HepG2 (cell line): Measurements from ENCODE around the gene STH. TPM values are rescaled to one million over a fixed set of nuclear protein-coding genes. Genes with fewer than 3 reads are reported as not detected.

Source experiments
- ATAC-seq: fragments of 200-7000 bp; cut with Tn5 transposase; 3 replicates; pipeline ENCODE4 v1.9.1; 2020; ENCODE audit warnings: mild to moderate bottlenecking, moderate library complexity
- BruUV-seq: library from RNA; stranded (reverse); fragments of 400-500 nt; replicated peaks from 2 replicates; lab custom pipeline; 2021; lab: Mats Ljungman, UMichigan
- CTCF ChIA-PET: fragments of 300-600 bp; formaldehyde crosslinking; extraction: SDS; loops from one replicate; lab custom pipeline; 2021; ENCODE audit warnings: low total read pairs, inconsistent platforms, low intra/inter-chr PET ratio; lab: Yijun Ruan, JAX
- POLR2A ChIA-PET: fragments of 350-600 bp; sonication (Branson Sonifier 250); formaldehyde crosslinking; loops from one replicate; lab custom pipeline; 2020; ENCODE audit warnings: antibody characterized with exemption, inconsistent platforms; lab: Yijun Ruan, JAX
- DNase-seq: peaks from one replicate; pipeline ENCODE4 v3.0.0-alpha.2; 2015; ENCODE audit warnings: low spot score
- FAIRE-seq: peaks from 3 replicates; lab custom pipeline; 2011; peaks lifted over from hg19 to GRCh38; lab: Jason Lieb, UNC
- H2AFZ ChIP-seq: one replicate; pipeline ENCODE4 v1.6.1; 2011; ENCODE audit warnings: low read length, inconsistent platforms
- H3K27ac ChIP-seq: fragments of 300-600 bp; 3 replicates; pipeline ENCODE4 v1.8.0; 2011; ENCODE audit warnings: mixed run types, mild to moderate bottlenecking, mixed read lengths, low read length, inconsistent platforms; ENCODE audit not compliant: insufficient read depth; ENCODE audit errors: extremely low read length
- H3K27me3 ChIP-seq, 2 experiments: fragments of 200-600 bp in 1 of 2; 2 replicates in 1 of 2; 3 replicates in 1 of 2; pipeline versions ENCODE4 v1.6.0 to v1.8.0; 2011; ENCODE audit warnings: low read length in 2 of 2, mild to moderate bottlenecking in 2 of 2, moderate library complexity in 2 of 2, inconsistent platforms in 1 of 2; ENCODE audit not compliant: insufficient read depth in 2 of 2, control insufficient read depth in 1 of 2
- H3K36me3 ChIP-seq, 2 experiments: fragments of 200-600 bp in 1 of 2; replicated peaks in 1 of 2; 2 replicates in 1 of 2; 3 replicates in 1 of 2; pipeline versions ENCODE4 v1.5.1 to v1.8.0; 2011; ENCODE audit warnings: low read length in 2 of 2, inconsistent platforms in 1 of 2; ENCODE audit not compliant: insufficient read depth in 2 of 2, control insufficient read depth in 1 of 2
- H3K4me1 ChIP-seq: 2 replicates; pipeline ENCODE4 v1.5.1; 2012; ENCODE audit warnings: low read length, inconsistent platforms; ENCODE audit not compliant: insufficient read depth
- H3K4me2 ChIP-seq: 2 replicates; pipeline ENCODE4 v1.6.0; 2011; ENCODE audit warnings: low read depth, low read length, inconsistent platforms
- H3K4me3 ChIP-seq, 3 experiments: fragments of 200-600 bp in 1 of 3; sonication (generic), shearing (Covaris generic) in 1 of 3; replicated peaks in 1 of 3; 2 replicates each; pipeline ENCODE4 v1.5.1; 2011 to 2016; ENCODE audit warnings: low read length in 3 of 3, inconsistent platforms in 2 of 3, low read depth in 2 of 3, mild to moderate bottlenecking in 2 of 3, control low read depth in 1 of 3, mixed read lengths in 1 of 3; ENCODE audit not compliant: insufficient read depth in 1 of 3
- H3K79me2 ChIP-seq: one replicate; pipeline ENCODE4 v1.6.1; 2011; ENCODE audit warnings: low read length, inconsistent platforms; ENCODE audit not compliant: insufficient read depth
- H3K9ac ChIP-seq: 2 replicates; pipeline ENCODE4 v1.6.0; 2011; ENCODE audit warnings: mild to moderate bottlenecking, low read depth, low read length, inconsistent platforms; ENCODE audit not compliant: insufficient read depth
- H3K9me3 ChIP-seq: 2 replicates; pipeline ENCODE4 v1.5.1; 2012; ENCODE audit warnings: mild to moderate bottlenecking, low read length
- H4K20me1 ChIP-seq: 2 replicates; pipeline ENCODE4 v1.6.0; 2011; ENCODE audit warnings: inconsistent platforms, mild to moderate bottlenecking, low read length, moderate library complexity; ENCODE audit not compliant: insufficient read depth
- NBN ChIP-seq: fragments of 450-650 bp; conservative IDR thresholded peaks from 2 replicates; pipeline ENCODE4 v1.6.1; 2017
- POLR2G ChIP-seq: fragments of 200-400 bp; formaldehyde crosslinking; IDR thresholded peaks from 2 replicates; pipeline ENCODE4 v1.6.1; 2018; ENCODE audit warnings: mild to moderate bottlenecking, low read depth, low read length, moderate library complexity
- REXO4 ChIP-seq: sonication (generic); formaldehyde crosslinking; IDR thresholded peaks from 2 replicates; pipeline ENCODE4 v1.8.0; 2022; ENCODE audit warnings: missing genetic modification reagents, mild to moderate bottlenecking, borderline replicate concordance
- TOPORS ChIP-seq: sonication (generic); formaldehyde crosslinking; IDR thresholded peaks from 2 replicates; pipeline ENCODE4 v1.8.0; 2023; ENCODE audit warnings: mild to moderate bottlenecking, missing genetic modification reagents
- YY1 ChIP-seq: IDR thresholded peaks from 2 replicates; pipeline ENCODE4 v1.6.1; 2011; ENCODE audit warnings: low read length, low read depth, moderate library complexity, mild to moderate bottlenecking; ENCODE audit not compliant: insufficient read depth, insufficient replicate concordance
- ZFP37 ChIP-seq: sonication (generic); formaldehyde crosslinking; IDR thresholded peaks from 2 replicates; pipeline ENCODE4 v1.4.0; 2020; ENCODE audit warnings: missing genetic modification reagents, borderline replicate concordance
- ZNF441 ChIP-seq: sonication (generic); formaldehyde crosslinking; IDR thresholded peaks from 2 replicates; pipeline ENCODE4 v1.7.0; 2021; ENCODE audit warnings: missing genetic modification reagents, borderline replicate concordance
- ZNF75D ChIP-seq: sonication (generic); formaldehyde crosslinking; IDR thresholded peaks from 2 replicates; pipeline ENCODE4 v1.8.1; 2023; ENCODE audit warnings: missing genetic modification reagents, mild to moderate bottlenecking, borderline replicate concordance
- ZNF878 ChIP-seq: sonication (generic); formaldehyde crosslinking; IDR thresholded peaks from 2 replicates; pipeline ENCODE4 v1.8.1; 2023; ENCODE audit warnings: mild to moderate bottlenecking, missing genetic modification reagents, moderate library complexity
- WGBS: methylation state at CpG from one replicate; pipeline ENCODE4 v1.1.6; 2017; ENCODE audit warnings: low lambda C conversion rate; 5-methylcytosine and 5-hydroxymethylcytosine counted together
- in situ Hi-C: cut with HindIII; loops from 2 replicates; pipeline ENCODE4 v1.10.0; 2017; ENCODE audit warnings: low pct_unique_long_range_greater_than_20kb; ENCODE audit not compliant: extremely low pct_ligation_motif_present
- intact Hi-C: fragments of 100-400 bp; cut with micrococcal nuclease; formaldehyde crosslinking; loops from one replicate; pipeline ENCODE4 v1.10.0; 2022; ENCODE audit not compliant: unreplicated experiment
- polyA plus RNA-seq, 8 experiments: library from polyadenylated mRNA; depleted of rRNA in 3 of 8; stranded (reverse) in 7 of 8; unstranded in 1 of 8; fragments of >200 nt; fragmentation: Illumina TruSeq in 4 of 8; extraction: Trizol in 4 of 8; gene quantifications; 2 replicates each; pipeline versions ENCODE4 v1.2.1 to v1.2.3, GENCODE V29; 2011 to 2016; ENCODE audit warnings: low read depth in 4 of 8, missing spikeins in 1 of 8, mixed read lengths in 1 of 8; ENCODE audit not compliant: insufficient read depth in 1 of 8
- total RNA-seq, 5 experiments: library from RNA; depleted of rRNA; stranded (reverse); fragments of >200 nt; fragmentation: Illumina TruSeq; extraction: Trizol; gene quantifications; 2 replicates each; pipeline ENCODE4 v1.2.3, GENCODE V29; 2016; ENCODE audit warnings: low read depth in 1 of 5
- TF ChIP-seq, protein P1 (sequence below): sonication (generic); formaldehyde crosslinking; IDR thresholded peaks from 2 replicates; pipeline ENCODE4 v1.4.0; 2020; ENCODE audit warnings: low read depth, mild to moderate bottlenecking, missing genetic modification reagents
- TF ChIP-seq, protein P2 (sequence below): sonication (generic); formaldehyde crosslinking; IDR thresholded peaks from 2 replicates; pipeline ENCODE4 v1.4.0; 2020; ENCODE audit warnings: mild to moderate bottlenecking, missing genetic modification reagents
- TF ChIP-seq, protein P3 (sequence below): sonication (generic); formaldehyde crosslinking; IDR thresholded peaks from 2 replicates; pipeline ENCODE4 v1.5.1; 2020; ENCODE audit warnings: mild to moderate bottlenecking, missing genetic modification reagents, moderate library complexity

The STH gene
- total and polyA plus RNA-seq, 2 of the 13 experiments (the other 11 are each of a cell fraction or from before 2014, with no cell fraction given): not detected

GRCh38 chr17:46008591-46008990, 9.5 kb downstream of the STH start:
- Histone ChIP-seq H3K36me3 (no peaks in the 10 kb centered on the region), H3K79me2 (no peaks in the 10 kb centered on the region), H3K9me3 (no peaks in the 10 kb centered on the region), H4K20me1 (no peaks in the 10 kb centered on the region), H3K4me3 (no peak overlapping the region), H3K4me1 (peaks cover 59% of the 10 kb centered on the region), H2AFZ (no peak overlapping the region), H3K27me3 (no peaks in the 10 kb centered on the region; a peak in 2 of 5 replicates), H3K4me2 (no peak overlapping the region), H3K27ac (no peak overlapping the region), H3K9ac (no peak overlapping the region)
- TF ChIP-seq YY1 (no peak), ZFP37 (CRISPR knock-in tag) (no peak), NBN (no peak), ZNF878 (CRISPR knock-in tag) (no peak), ZNF441 (no peak), POLR2G (no peak), ZNF75D (no peak), REXO4 (CRISPR knock-in tag) (no peak), TOPORS (CRISPR knock-in tag) (no peak)
- TF ChIP-seq, protein P1, sequence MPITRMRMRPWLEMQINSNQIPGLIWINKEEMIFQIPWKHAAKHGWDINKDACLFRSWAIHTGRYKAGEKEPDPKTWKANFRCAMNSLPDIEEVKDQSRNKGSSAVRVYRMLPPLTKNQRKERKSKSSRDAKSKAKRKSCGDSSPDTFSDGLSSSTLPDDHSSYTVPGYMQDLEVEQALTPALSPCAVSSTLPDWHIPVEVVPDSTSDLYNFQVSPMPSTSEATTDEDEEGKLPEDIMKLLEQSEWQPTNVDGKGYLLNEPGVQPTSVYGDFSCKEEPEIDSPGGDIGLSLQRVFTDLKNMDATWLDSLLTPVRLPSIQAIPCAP (CRISPR knock-in tag): no peak
- TF ChIP-seq, protein P2, sequence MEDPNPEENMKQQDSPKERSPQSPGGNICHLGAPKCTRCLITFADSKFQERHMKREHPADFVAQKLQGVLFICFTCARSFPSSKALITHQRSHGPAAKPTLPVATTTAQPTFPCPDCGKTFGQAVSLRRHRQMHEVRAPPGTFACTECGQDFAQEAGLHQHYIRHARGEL (CRISPR knock-in tag): no peak
- TF ChIP-seq, protein P3, sequence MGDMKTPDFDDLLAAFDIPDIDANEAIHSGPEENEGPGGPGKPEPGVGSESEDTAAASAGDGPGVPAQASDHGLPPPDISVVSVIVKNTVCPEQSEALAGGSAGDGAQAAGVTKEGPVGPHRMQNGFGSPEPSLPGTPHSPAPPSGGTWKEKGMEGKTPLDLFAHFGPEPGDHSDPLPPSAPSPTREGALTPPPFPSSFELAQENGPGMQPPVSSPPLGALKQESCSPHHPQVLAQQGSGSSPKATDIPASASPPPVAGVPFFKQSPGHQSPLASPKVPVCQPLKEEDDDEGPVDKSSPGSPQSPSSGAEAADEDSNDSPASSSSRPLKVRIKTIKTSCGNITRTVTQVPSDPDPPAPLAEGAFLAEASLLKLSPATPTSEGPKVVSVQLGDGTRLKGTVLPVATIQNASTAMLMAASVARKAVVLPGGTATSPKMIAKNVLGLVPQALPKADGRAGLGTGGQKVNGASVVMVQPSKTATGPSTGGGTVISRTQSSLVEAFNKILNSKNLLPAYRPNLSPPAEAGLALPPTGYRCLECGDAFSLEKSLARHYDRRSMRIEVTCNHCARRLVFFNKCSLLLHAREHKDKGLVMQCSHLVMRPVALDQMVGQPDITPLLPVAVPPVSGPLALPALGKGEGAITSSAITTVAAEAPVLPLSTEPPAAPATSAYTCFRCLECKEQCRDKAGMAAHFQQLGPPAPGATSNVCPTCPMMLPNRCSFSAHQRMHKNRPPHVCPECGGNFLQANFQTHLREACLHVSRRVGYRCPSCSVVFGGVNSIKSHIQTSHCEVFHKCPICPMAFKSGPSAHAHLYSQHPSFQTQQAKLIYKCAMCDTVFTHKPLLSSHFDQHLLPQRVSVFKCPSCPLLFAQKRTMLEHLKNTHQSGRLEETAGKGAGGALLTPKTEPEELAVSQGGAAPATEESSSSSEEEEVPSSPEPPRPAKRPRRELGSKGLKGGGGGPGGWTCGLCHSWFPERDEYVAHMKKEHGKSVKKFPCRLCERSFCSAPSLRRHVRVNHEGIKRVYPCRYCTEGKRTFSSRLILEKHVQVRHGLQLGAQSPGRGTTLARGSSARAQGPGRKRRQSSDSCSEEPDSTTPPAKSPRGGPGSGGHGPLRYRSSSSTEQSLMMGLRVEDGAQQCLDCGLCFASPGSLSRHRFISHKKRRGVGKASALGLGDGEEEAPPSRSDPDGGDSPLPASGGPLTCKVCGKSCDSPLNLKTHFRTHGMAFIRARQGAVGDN (CRISPR knock-in tag): no peak
- BruUV-seq: no TSS peak
- ATAC-seq (no peak), DNase-seq (no peak), FAIRE-seq (no peak)
- POLR2A ChIA-PET: no interaction called here
- WGBS: 79% methylated on average over 9 of the region's 9 CpGs
- intact Hi-C loops (no loop called here), in situ Hi-C loops (loop anchor here (25.0 kb wide), 1 partner anchor 829 kb away; no protein-coding TSS in a partner anchor)
- CTCF ChIA-PET: no interaction called here
